ENCODE data around the gene ETFA.

The ETFA gene

DNA sequence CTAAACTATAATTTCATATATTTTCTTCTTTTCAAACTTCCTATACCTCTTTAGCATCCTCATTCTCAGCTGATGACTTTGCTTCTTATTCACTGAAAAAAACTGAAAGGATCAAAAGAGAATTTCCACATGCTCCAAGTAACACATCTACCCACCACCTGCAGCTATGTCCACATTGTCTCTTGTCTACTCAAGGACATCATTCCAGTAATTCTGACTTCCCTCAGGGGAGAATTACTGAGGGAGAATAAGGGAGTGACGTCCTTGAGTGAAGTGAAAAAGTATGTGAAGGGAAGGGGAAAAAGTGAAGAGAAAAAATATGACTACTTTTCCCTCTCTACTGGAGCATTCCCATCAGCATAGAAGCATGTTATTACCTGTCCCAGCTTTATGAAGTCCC, 32.6 kb downstream of the ETFA start:
- no peak for TF ChIP-seq EZH2 (optimal IDR thresholded peaks at IDR 0.05; ENCODE audit: low read depth, low read length)
- no peak for TF ChIP-seq EZH2phosphoT487 (IDR thresholded peaks at IDR 0.05; ENCODE audit: low read length)
- no peak for TF ChIP-seq CTCF (IDR thresholded peaks at IDR 0.05; ENCODE audit: low read length)
- Histone ChIP-seq H2AFZ (ENCODE audit: low read length) (no peak overlapping the region), H3K36me3 (replicated peaks; ENCODE audit: insufficient read depth, low read length) (no peaks in the 10 kb centered on the region; the same call in 1 of the 2 replicates), H3K9ac (ENCODE audit: low read length) (no peak overlapping the region), H3F3A (ENCODE audit: insufficient read depth, low read length) (no peaks in the 10 kb centered on the region), H3K27ac (ENCODE audit: low read length) (no peak overlapping the region), H4K20me1 (ENCODE audit: insufficient read depth, low read length) (no peaks in the 10 kb centered on the region), H3K79me2 (ENCODE audit: low read length) (no peaks in the 10 kb centered on the region), H3K9me3 (replicated peaks; ENCODE audit: insufficient read depth, low read length) (no peaks in the 10 kb centered on the region), H3K4me2 (ENCODE audit: low read depth, low read length) (no peak overlapping the region), H3K27me3 (replicated peaks; ENCODE audit: insufficient read depth, low read length) (no peaks in the 10 kb centered on the region), H3K9me2 (replicated peaks; ENCODE audit: insufficient read depth, low read length) (no peaks in the 10 kb centered on the region), H3K4me3 (ENCODE audit: low read length) (no peak overlapping the region), H3K4me1 (ENCODE audit: low read length) (no peaks in the 10 kb centered on the region)
- no peak for DNase-seq

- Histone ChIP-seq H3K36me3 (replicated peaks; ENCODE audit: insufficient read depth, low read length) (peaks cover 3% of the 10 kb centered on the region; the same call in 1 of the 2 replicates), H3F3A (ENCODE audit: insufficient read depth, low read length) (no peaks in the 10 kb centered on the region), H3K9me3 (replicated peaks; ENCODE audit: insufficient read depth, low read length) (no peaks in the 10 kb centered on the region)
Measured at GRCh38 chr15:76274821-76275220, 36.4 kb downstream of the ETFA start.

DNA sequence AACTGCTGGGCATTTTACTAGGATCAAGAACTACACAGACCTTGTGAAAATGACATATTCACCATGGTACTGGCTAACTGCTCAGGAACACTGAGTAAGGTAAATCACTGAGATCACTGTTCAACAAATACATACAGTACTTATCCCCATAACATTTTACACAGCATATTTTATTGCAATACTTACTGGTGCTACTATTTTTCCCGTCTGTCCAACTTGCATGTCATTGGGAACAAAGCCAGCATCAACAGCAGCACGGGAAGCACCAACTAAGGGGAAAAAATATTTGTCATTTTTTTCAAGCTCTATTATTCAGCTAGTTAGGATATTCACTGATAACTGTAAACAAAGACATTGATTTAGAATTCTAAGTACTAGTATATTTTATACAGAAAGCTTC, 37.0 kb downstream of the ETFA start:
- Histone ChIP-seq H3K9me3 (replicated peaks; ENCODE audit: insufficient read depth, low read length) (no peaks in the 10 kb centered on the region), H2AFZ (ENCODE audit: low read length) (no peak overlapping the region), H3K9ac (ENCODE audit: low read length) (no peak overlapping the region), H3K27ac (ENCODE audit: low read length) (no peak overlapping the region), H3K4me2 (ENCODE audit: low read depth, low read length) (no peak overlapping the region), H3F3A (ENCODE audit: insufficient read depth, low read length) (no peaks in the 10 kb centered on the region), H3K79me2 (ENCODE audit: low read length) (no peaks in the 10 kb centered on the region), H4K20me1 (ENCODE audit: insufficient read depth, low read length) (no peaks in the 10 kb centered on the region), H3K36me3 (replicated peaks; ENCODE audit: insufficient read depth, low read length) (peaks cover 3% of the 10 kb centered on the region; the same call in 1 of the 2 replicates), H3K4me1 (ENCODE audit: low read length) (no peaks in the 10 kb centered on the region), H3K9me2 (replicated peaks; ENCODE audit: insufficient read depth, low read length) (no peaks in the 10 kb centered on the region), H3K27me3 (replicated peaks; ENCODE audit: insufficient read depth, low read length) (no peaks in the 10 kb centered on the region), H3K4me3 (ENCODE audit: low read length) (no peak overlapping the region)
- no peak for DNase-seq
- TF ChIP-seq CTCF (IDR thresholded peaks at IDR 0.05; ENCODE audit: low read length) (no peak), EZH2phosphoT487 (IDR thresholded peaks at IDR 0.05; ENCODE audit: low read length) (no peak), EZH2 (optimal IDR thresholded peaks at IDR 0.05; ENCODE audit: low read depth, low read length) (no peak)

More at GRCh38 chr15:76274821-76275220, 36.4 kb downstream of the ETFA start:
- Histone ChIP-seq H3K4me1 (ENCODE audit: low read length) (no peaks in the 10 kb centered on the region), H3K27ac (ENCODE audit: low read length) (no peak overlapping the region), H3K4me3 (ENCODE audit: low read length) (no peak overlapping the region), H3K79me2 (ENCODE audit: low read length) (no peaks in the 10 kb centered on the region), H3K9ac (ENCODE audit: low read length) (no peak overlapping the region), H2AFZ (ENCODE audit: low read length) (no peak overlapping the region), H3K27me3 (replicated peaks; ENCODE audit: insufficient read depth, low read length) (no peaks in the 10 kb centered on the region), H4K20me1 (ENCODE audit: insufficient read depth, low read length) (no peaks in the 10 kb centered on the region), H3K9me2 (replicated peaks; ENCODE audit: insufficient read depth, low read length) (no peaks in the 10 kb centered on the region), H3K4me2 (ENCODE audit: low read depth, low read length) (no peak overlapping the region)
- no peak for DNase-seq
- TF ChIP-seq EZH2 (optimal IDR thresholded peaks at IDR 0.05; ENCODE audit: low read depth, low read length) (no peak), CTCF (IDR thresholded peaks at IDR 0.05; ENCODE audit: low read length) (no peak), EZH2phosphoT487 (IDR thresholded peaks at IDR 0.05; ENCODE audit: low read length) (no peak)
